Measurements from ENCODE around the gene FHOD3. TPM values are rescaled to one million over a fixed set of nuclear protein-coding genes. Genes with fewer than 3 reads are reported as not detected.

The FHOD3 gene
- total and polyA plus RNA-seq, 9 of the 15 experiments (the other 6 are each of a cell fraction or from before 2014, with no cell fraction given) = 0.11 TPM; not detected in 8

GRCh38 chr18:36760598-36760997, 463.1 kb downstream of the FHOD3 start:
- no TSS peak for BruUV-seq (replicated peaks)
- no peak for FAIRE-seq
- no peaks in the 10 kb centered on the region for H4K20me1 ChIP-seq (replicated peaks; ENCODE audit: control insufficient read depth, insufficient read depth, low read length)
- no peak overlapping the region for H2AFZ ChIP-seq (ENCODE audit: low read depth, low read length)
- H3K9ac ChIP-seq (ENCODE audit: insufficient read depth in 1 of 2, low read depth in 2 of 2, low read length in 2 of 2) = no peak overlapping the region
- in situ Hi-C loops (cut with MboI) (no loop called here), intact Hi-C loops (cut with micrococcal nuclease) (no loop called here)
- peaks cover 0 to 4% of the 10 kb centered on the region in 2 experiments; a peak in 1 of 5 replicates for H3K4me1 ChIP-seq (replicated peaks in 1 of 2; ENCODE audit: control insufficient read depth in 2 of 2, insufficient read depth in 2 of 2, low read length in 2 of 2)
- DNase-seq (ENCODE audit: extremely low read depth in 1 of 4, low spot score in 3 of 4) = no peak
- no peaks in the 10 kb centered on the region for H3K9me3 ChIP-seq (replicated peaks; ENCODE audit: control insufficient read depth, insufficient read depth, low read depth, low read length)
- TF ChIP-seq PHF21A (IDR thresholded peaks at IDR 0.05; ENCODE audit: borderline replicate concordance, low read depth) = no peak
- no peak for TF ChIP-seq FOXK1 (CRISPR knock-in tag; IDR thresholded peaks at IDR 0.05; ENCODE audit: borderline replicate concordance)
- peaks cover 30 to 32% of the 10 kb centered on the region in 2 experiments for H3K27me3 ChIP-seq (ENCODE audit: control insufficient read depth in 2 of 2, insufficient read depth in 2 of 2, low read length in 2 of 2)
- no peaks in the 10 kb centered on the region for H3K36me3 ChIP-seq (ENCODE audit: control insufficient read depth, insufficient read depth, low read length)
- H3K9me1 ChIP-seq (ENCODE audit: control insufficient read depth, insufficient read depth, low read length) = no peaks in the 10 kb centered on the region
- ChIA-PET CTCF (ENCODE audit: low intra/inter-chr PET ratio) (no interaction called here), POLR2A (interaction anchor here (1.4 kb wide), 1 partner anchor 13 kb away, joined by 5 read pairs; no protein-coding TSS in a partner anchor)
- H3K79me2 ChIP-seq (ENCODE audit: control insufficient read depth, insufficient read depth, low read length) = no peaks in the 10 kb centered on the region
- WGBS (ENCODE audit: insufficient coverage, low coverage, missing lambda C conversion rate) = under 1% methylated on average over 28 of the region's 29 CpGs
- no peak overlapping the region for H3K27ac ChIP-seq (ENCODE audit: extremely low read depth, low read depth, low read length)
- no peak overlapping the region for H3K4me2 ChIP-seq (ENCODE audit: insufficient read depth, low read length)
- ATAC-seq = no peak
- H3K4me3 ChIP-seq = no peak overlapping the region

- DNase-seq (ENCODE audit: extremely low read depth in 1 of 4, low spot score in 3 of 4) = peak in 2 of 4 experiments; percentile 28
- WGBS (ENCODE audit: insufficient coverage, low coverage, missing lambda C conversion rate) = 30% methylated on average over 12 of the region's 12 CpGs
- no TSS peak for BruUV-seq (replicated peaks)
- Histone ChIP-seq H3K27ac (ENCODE audit: extremely low read depth, low read depth, low read length) (no peak overlapping the region), H3K9me1 (ENCODE audit: control insufficient read depth, insufficient read depth, low read length) (no peaks in the 10 kb centered on the region), H2AFZ (ENCODE audit: low read depth, low read length) (no peak overlapping the region), H3K4me3 (no peak overlapping the region), H4K20me1 (replicated peaks; ENCODE audit: control insufficient read depth, insufficient read depth, low read length) (no peaks in the 10 kb centered on the region), H3K36me3 (ENCODE audit: control insufficient read depth, insufficient read depth, low read length) (no peaks in the 10 kb centered on the region), H3K27me3 (ENCODE audit: control insufficient read depth in 2 of 2, insufficient read depth in 2 of 2, low read length in 2 of 2) (peaks cover 29 to 30% of the 10 kb centered on the region in 2 experiments), H3K9ac (ENCODE audit: insufficient read depth in 1 of 2, low read depth in 2 of 2, low read length in 2 of 2) (no peak overlapping the region), H3K4me2 (ENCODE audit: insufficient read depth, low read length) (no peak overlapping the region), H3K4me1 (replicated peaks in 1 of 2; ENCODE audit: control insufficient read depth in 2 of 2, insufficient read depth in 2 of 2, low read length in 2 of 2) (peaks cover 0 to 4% of the 10 kb centered on the region in 2 experiments; a peak in 1 of 5 replicates), H3K79me2 (ENCODE audit: control insufficient read depth, insufficient read depth, low read length) (no peaks in the 10 kb centered on the region), H3K9me3 (replicated peaks; ENCODE audit: control insufficient read depth, insufficient read depth, low read depth, low read length) (no peaks in the 10 kb centered on the region)
- ATAC-seq = peak; percentile 70
- POLR2A ChIA-PET = interaction anchor here (1.4 kb wide), 1 partner anchor 13 kb away, joined by 5 read pairs; no protein-coding TSS in a partner anchor
- in situ Hi-C loops (cut with MboI) = no loop called here
- TF ChIP-seq ZBTB8A (IDR thresholded peaks at IDR 0.05; ENCODE audit: partially characterized antibody) (no peak), TRIM25 (IDR thresholded peaks at IDR 0.05; ENCODE audit: borderline replicate concordance) (no peak), CTCF (IDR thresholded peaks at IDR 0.05 in 2 of 3, conservative IDR thresholded peaks at IDR 0.05 in 1 of 3; ENCODE audit: insufficient read depth in 2 of 3, low read depth in 1 of 3, low read length in 3 of 3) (peak; percentile 15 to 31 (median 23); a peak in 2 of 6 replicates), CBFA2T3 (IDR thresholded peaks at IDR 0.05) (peak; percentile 42), KDM1A (IDR thresholded peaks at IDR 0.05) (peak; percentile 67 to 72)
- intact Hi-C loops (cut with micrococcal nuclease) = no loop called here
- no peak for FAIRE-seq
- CTCF ChIA-PET (ENCODE audit: low intra/inter-chr PET ratio) = no interaction called here
Observed at GRCh38 chr18:36761186-36761698, 463.7 kb downstream of the FHOD3 start.

Data from K562 (cell line).